H1 (cell line): Measurements from ENCODE around the gene EVA1B. TPM values are rescaled to one million over a fixed set of nuclear protein-coding genes. Genes with fewer than 3 reads are reported as not detected.

ENCODE experiments used
- RBBP5 ChIP-seq: IDR thresholded peaks from 2 replicates; pipeline ENCODE4 v1.7.1; 2012; ENCODE audit warnings: low read depth, mild to moderate bottlenecking, inconsistent platforms, low read length, moderate library complexity, borderline replicate concordance
- SIN3A ChIP-seq, 2 experiments: IDR thresholded peaks in 1 of 2; conservative IDR thresholded peaks in 1 of 2; 2 replicates each; pipeline ENCODE4 v1.6.1; 2011 to 2012; ENCODE audit warnings: low read length in 2 of 2, improper control_type of control experiment in 1 of 2, low read depth in 1 of 2, mild to moderate bottlenecking in 1 of 2
- TEAD4 ChIP-seq: IDR thresholded peaks from 2 replicates; pipeline ENCODE4 v1.6.1; 2012; ENCODE audit warnings: low read depth, low read length, inconsistent platforms, mixed read lengths
- ZNF274 ChIP-seq: IDR thresholded peaks from 2 replicates; pipeline ENCODE4 v1.7.0; 2012; ENCODE audit warnings: low read length, borderline replicate concordance; ENCODE audit errors: extremely low read depth
- polyA plus RNA-seq, 7 experiments: library from polyadenylated mRNA; depleted of rRNA in 3 of 7; stranded (reverse) in 5 of 7; unstranded in 2 of 7; fragments of >200 nt in 5 of 7; fragments of 200-250 nt in 2 of 7; gene quantifications; 1 replicate in 5 of 7; 2 replicates in 1 of 7; 4 replicates in 1 of 7; pipeline versions ENCODE4 v1.2.1 to v1.2.3, GENCODE V29; 2011 to 2013; ENCODE audit warnings: missing spikeins in 2 of 7, mixed read lengths in 2 of 7
- total RNA-seq: library from RNA; stranded (reverse); fragmentation: NEBNext Ultra II Directional; extraction: Animal tissue kit (Norgen Biotek cat#: 25700); gene quantifications from 2 replicates; pipeline ENCODE4 v1.2.1, GENCODE V29; 2021
- TF ChIP-seq, protein P1 (sequence below): fragments of 300-600 bp; sonication (generic); IDR thresholded peaks from 2 replicates; pipeline ENCODE4 v1.7.1; 2012; ENCODE audit warnings: low read length, moderate library complexity, mild to moderate bottlenecking, inconsistent platforms; ENCODE audit not compliant: insufficient replicate concordance

The EVA1B gene
- total and polyA plus RNA-seq, 2 of the 8 experiments (the other 6 are each of a cell fraction or from before 2014, with no cell fraction given), result 10.0 to 19.9 TPM

GRCh38 chr1:36349241-36349671, 25.8 kb upstream of the EVA1B start (continued):
- TF ChIP-seq, protein P1, sequence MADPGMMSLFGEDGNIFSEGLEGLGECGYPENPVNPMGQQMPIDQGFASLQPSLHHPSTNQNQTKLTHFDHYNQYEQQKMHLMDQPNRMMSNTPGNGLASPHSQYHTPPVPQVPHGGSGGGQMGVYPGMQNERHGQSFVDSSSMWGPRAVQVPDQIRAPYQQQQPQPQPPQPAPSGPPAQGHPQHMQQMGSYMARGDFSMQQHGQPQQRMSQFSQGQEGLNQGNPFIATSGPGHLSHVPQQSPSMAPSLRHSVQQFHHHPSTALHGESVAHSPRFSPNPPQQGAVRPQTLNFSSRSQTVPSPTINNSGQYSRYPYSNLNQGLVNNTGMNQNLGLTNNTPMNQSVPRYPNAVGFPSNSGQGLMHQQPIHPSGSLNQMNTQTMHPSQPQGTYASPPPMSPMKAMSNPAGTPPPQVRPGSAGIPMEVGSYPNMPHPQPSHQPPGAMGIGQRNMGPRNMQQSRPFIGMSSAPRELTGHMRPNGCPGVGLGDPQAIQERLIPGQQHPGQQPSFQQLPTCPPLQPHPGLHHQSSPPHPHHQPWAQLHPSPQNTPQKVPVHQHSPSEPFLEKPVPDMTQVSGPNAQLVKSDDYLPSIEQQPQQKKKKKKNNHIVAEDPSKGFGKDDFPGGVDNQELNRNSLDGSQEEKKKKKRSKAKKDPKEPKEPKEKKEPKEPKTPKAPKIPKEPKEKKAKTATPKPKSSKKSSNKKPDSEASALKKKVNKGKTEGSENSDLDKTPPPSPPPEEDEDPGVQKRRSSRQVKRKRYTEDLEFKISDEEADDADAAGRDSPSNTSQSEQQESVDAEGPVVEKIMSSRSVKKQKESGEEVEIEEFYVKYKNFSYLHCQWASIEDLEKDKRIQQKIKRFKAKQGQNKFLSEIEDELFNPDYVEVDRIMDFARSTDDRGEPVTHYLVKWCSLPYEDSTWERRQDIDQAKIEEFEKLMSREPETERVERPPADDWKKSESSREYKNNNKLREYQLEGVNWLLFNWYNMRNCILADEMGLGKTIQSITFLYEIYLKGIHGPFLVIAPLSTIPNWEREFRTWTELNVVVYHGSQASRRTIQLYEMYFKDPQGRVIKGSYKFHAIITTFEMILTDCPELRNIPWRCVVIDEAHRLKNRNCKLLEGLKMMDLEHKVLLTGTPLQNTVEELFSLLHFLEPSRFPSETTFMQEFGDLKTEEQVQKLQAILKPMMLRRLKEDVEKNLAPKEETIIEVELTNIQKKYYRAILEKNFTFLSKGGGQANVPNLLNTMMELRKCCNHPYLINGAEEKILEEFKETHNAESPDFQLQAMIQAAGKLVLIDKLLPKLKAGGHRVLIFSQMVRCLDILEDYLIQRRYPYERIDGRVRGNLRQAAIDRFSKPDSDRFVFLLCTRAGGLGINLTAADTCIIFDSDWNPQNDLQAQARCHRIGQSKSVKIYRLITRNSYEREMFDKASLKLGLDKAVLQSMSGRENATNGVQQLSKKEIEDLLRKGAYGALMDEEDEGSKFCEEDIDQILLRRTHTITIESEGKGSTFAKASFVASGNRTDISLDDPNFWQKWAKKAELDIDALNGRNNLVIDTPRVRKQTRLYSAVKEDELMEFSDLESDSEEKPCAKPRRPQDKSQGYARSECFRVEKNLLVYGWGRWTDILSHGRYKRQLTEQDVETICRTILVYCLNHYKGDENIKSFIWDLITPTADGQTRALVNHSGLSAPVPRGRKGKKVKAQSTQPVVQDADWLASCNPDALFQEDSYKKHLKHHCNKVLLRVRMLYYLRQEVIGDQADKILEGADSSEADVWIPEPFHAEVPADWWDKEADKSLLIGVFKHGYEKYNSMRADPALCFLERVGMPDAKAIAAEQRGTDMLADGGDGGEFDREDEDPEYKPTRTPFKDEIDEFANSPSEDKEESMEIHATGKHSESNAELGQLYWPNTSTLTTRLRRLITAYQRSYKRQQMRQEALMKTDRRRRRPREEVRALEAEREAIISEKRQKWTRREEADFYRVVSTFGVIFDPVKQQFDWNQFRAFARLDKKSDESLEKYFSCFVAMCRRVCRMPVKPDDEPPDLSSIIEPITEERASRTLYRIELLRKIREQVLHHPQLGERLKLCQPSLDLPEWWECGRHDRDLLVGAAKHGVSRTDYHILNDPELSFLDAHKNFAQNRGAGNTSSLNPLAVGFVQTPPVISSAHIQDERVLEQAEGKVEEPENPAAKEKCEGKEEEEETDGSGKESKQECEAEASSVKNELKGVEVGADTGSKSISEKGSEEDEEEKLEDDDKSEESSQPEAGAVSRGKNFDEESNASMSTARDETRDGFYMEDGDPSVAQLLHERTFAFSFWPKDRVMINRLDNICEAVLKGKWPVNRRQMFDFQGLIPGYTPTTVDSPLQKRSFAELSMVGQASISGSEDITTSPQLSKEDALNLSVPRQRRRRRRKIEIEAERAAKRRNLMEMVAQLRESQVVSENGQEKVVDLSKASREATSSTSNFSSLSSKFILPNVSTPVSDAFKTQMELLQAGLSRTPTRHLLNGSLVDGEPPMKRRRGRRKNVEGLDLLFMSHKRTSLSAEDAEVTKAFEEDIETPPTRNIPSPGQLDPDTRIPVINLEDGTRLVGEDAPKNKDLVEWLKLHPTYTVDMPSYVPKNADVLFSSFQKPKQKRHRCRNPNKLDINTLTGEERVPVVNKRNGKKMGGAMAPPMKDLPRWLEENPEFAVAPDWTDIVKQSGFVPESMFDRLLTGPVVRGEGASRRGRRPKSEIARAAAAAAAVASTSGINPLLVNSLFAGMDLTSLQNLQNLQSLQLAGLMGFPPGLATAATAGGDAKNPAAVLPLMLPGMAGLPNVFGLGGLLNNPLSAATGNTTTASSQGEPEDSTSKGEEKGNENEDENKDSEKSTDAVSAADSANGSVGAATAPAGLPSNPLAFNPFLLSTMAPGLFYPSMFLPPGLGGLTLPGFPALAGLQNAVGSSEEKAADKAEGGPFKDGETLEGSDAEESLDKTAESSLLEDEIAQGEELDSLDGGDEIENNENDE, result no peak
- no peak for TF ChIP-seq RBBP5
- TF ChIP-seq SIN3A (conservative IDR thresholded peaks at IDR 0.05 in 1 of 2, IDR thresholded peaks at IDR 0.05 in 1 of 2; ENCODE audit: low read depth in 1 of 2, low read length in 2 of 2), result no peak
- TF ChIP-seq TEAD4, result no peak
- TF ChIP-seq ZNF274, result no peak
- TF ChIP-seq, all 59 proteins: peak for 0
